GM12878 (cell line): ENCODE results near the gene STX7.
A peak's percentile ranks its signal among the peaks of the same experiment; 100 is the strongest.

Experiments used
- CREB1 ChIP-seq: IDR thresholded peaks from 2 replicates; pipeline ENCODE4 v1.6.1; 2012; ENCODE audit warnings: low read depth, mild to moderate bottlenecking, inconsistent platforms
- CREM ChIP-seq: IDR thresholded peaks from 2 replicates; pipeline ENCODE4 v1.6.1; 2014; ENCODE audit warnings: antibody characterized with exemption, low read depth
- CTCF ChIP-seq, 3 experiments: IDR thresholded peaks in 2 of 3; conservative IDR thresholded peaks in 1 of 3; 2 replicates each; pipeline ENCODE4 v1.5.1; 2011; ENCODE audit warnings: low read depth in 3 of 3, low read length in 3 of 3, mild to moderate bottlenecking in 3 of 3, control low read depth in 2 of 3, moderate library complexity in 2 of 3, inconsistent platforms in 1 of 3, mixed read lengths in 1 of 3; ENCODE audit not compliant: control insufficient read depth in 2 of 3, insufficient read depth in 1 of 3; ENCODE audit errors: extremely low read depth in 1 of 3
- RAD21 ChIP-seq: IDR thresholded peaks from 2 replicates; pipeline ENCODE4 v1.6.1; 2011; ENCODE audit warnings: mild to moderate bottlenecking, low read depth, low read length, moderate library complexity; ENCODE audit not compliant: insufficient read depth
- SREBF1 ChIP-seq: IDR thresholded peaks from 2 replicates; pipeline ENCODE4 v1.6.1; 2012; ENCODE audit warnings: mild to moderate bottlenecking, low read length

GRCh38 chr6:132483779-132484679 is 28.9 kb downstream of the STX7 start:
- TF ChIP-seq RAD21 = peak; percentile 92
- TF ChIP-seq CREM = no peak
- no peak for TF ChIP-seq CREB1
- no peak for TF ChIP-seq SREBF1
- TF ChIP-seq CTCF (IDR thresholded peaks at IDR 0.05 in 2 of 3, conservative IDR thresholded peaks at IDR 0.05 in 1 of 3; ENCODE audit: control insufficient read depth in 2 of 3, extremely low read depth in 1 of 3, insufficient read depth in 1 of 3, low read depth in 3 of 3, low read length in 3 of 3) = peak; percentile 47 to 74 (median 60); a peak in 5 of 6 replicates
